ENCODE data around the gene NAXD.
"Not testable (repeated sequence)": the region's sequence is repeated elsewhere in the genome, so short reads cannot be mapped to it uniquely, and the experiment has no call there.

NAXD gene

GRCh38 chr13:110662777-110663443 is 47.6 kb downstream of the NAXD start:
- no peak for DNase-seq (ENCODE audit: low read depth, low spot score)

GRCh38 chr13:110663491-110663890 is 48.1 kb downstream of the NAXD start:
- no peak for DNase-seq (ENCODE audit: low read depth, low spot score)

GRCh38 chr13:110664041-110664440 is 48.7 kb downstream of the NAXD start:
- no peak for DNase-seq (ENCODE audit: low read depth, low spot score)

GRCh38 chr13:110664673-110665072 is 49.3 kb downstream of the NAXD start:
- no peak for DNase-seq (ENCODE audit: low read depth, low spot score)

GRCh38 chr13:110665491-110666254 is 50.3 kb downstream of the NAXD start:
- DNase-seq (ENCODE audit: low read depth, low spot score): no peak

GRCh38 chr13:110666255-110666533 is 50.8 kb downstream of the NAXD start:
- DNase-seq (ENCODE audit: low read depth, low spot score): no peak

- DNase-seq (ENCODE audit: low read depth, low spot score): no peak
Observed at GRCh38 chr13:110669036-110669435, 53.7 kb downstream of the NAXD start.

GRCh38 chr13:110669814-110670213 is 54.5 kb downstream of the NAXD start:
- not testable (repeated sequence) for DNase-seq (ENCODE audit: low read depth, low spot score)

GRCh38 chr13:110676595-110677587 is 61.5 kb downstream of the NAXD start:
- no peak for DNase-seq (ENCODE audit: low read depth, low spot score)

- DNase-seq (ENCODE audit: low read depth, low spot score): no peak
Observed at GRCh38 chr13:110677731-110678545, 62.6 kb downstream of the NAXD start.

- peak; percentile 50 for DNase-seq (ENCODE audit: low read depth, low spot score)
Observed at GRCh38 chr13:110680852-110681251, 65.5 kb downstream of the NAXD start.

GRCh38 chr13:110681868-110682550 is 66.7 kb downstream of the NAXD start:
- no peak for DNase-seq (ENCODE audit: low read depth, low spot score)

- no peak for DNase-seq (ENCODE audit: low read depth, low spot score)
Observed at GRCh38 chr13:110682746-110683145, 67.4 kb downstream of the NAXD start.

GRCh38 chr13:110683203-110683883 is 68.0 kb downstream of the NAXD start:
- DNase-seq (ENCODE audit: low read depth, low spot score): no peak

- no peak for DNase-seq (ENCODE audit: low read depth, low spot score)
Observed at GRCh38 chr13:110683921-110684320, 68.6 kb downstream of the NAXD start.

GRCh38 chr13:110684388-110685056 is 69.2 kb downstream of the NAXD start:
- DNase-seq (ENCODE audit: low read depth, low spot score): no peak

- DNase-seq (ENCODE audit: low read depth, low spot score): no peak
Observed at GRCh38 chr13:110685305-110686020, 70.1 kb downstream of the NAXD start.

- DNase-seq (ENCODE audit: low read depth, low spot score): no peak
Observed at GRCh38 chr13:110687736-110688135, 72.4 kb downstream of the NAXD start.

GRCh38 chr13:110689041-110689440 is 73.7 kb downstream of the NAXD start:
- DNase-seq (ENCODE audit: low read depth, low spot score): no peak

Measured in ELF-1 (cell line).